GM12875 (cell line): ENCODE measurements around the gene PTCH2.
"Not testable (repeated sequence)": the region's sequence is repeated elsewhere in the genome, so short reads cannot be mapped to it uniquely, and the experiment has no call there.

Source experiments
- H3K4me3 ChIP-seq: one replicate; pipeline ENCODE4 v1.5.1; 2011; ENCODE audit warnings: low read depth, low read length, control low read depth
- CTCF ChIP-seq: IDR thresholded peaks from 2 replicates; pipeline ENCODE4 v1.5.1; 2011; ENCODE audit warnings: low read depth, mild to moderate bottlenecking, control low read depth, inconsistent platforms, low read length, moderate library complexity, borderline replicate concordance; ENCODE audit not compliant: insufficient read depth

Gene PTCH2

GRCh38 chr1:44829506-44830384, 13.3 kb downstream of the PTCH2 start:
- H3K4me3 ChIP-seq = no peak overlapping the region
- no peak for TF ChIP-seq CTCF

- TF ChIP-seq CTCF = no peak
Observed at GRCh38 chr1:44828841-44829440, 14.1 kb downstream of the PTCH2 start.

GRCh38 chr1:44828003-44828651, 14.9 kb downstream of the PTCH2 start:
- H3K4me3 ChIP-seq = no peak overlapping the region
- no peak for TF ChIP-seq CTCF

More at GRCh38 chr1:44828841-44829440, 14.1 kb downstream of the PTCH2 start:
- H3K4me3 ChIP-seq = no peak overlapping the region

- no peak overlapping the region for H3K4me3 ChIP-seq
- TF ChIP-seq CTCF = no peak
Observed at GRCh38 chr1:44827197-44828002, 15.7 kb downstream of the PTCH2 start.

- H3K4me3 ChIP-seq = no peak overlapping the region
- TF ChIP-seq CTCF = no peak
Observed at GRCh38 chr1:44826375-44827196, 16.5 kb downstream of the PTCH2 start.

- not testable (repeated sequence) for H3K4me3 ChIP-seq
Observed at GRCh38 chr1:44824392-44824791, 18.7 kb downstream of the PTCH2 start.
